DMS53 treated with DMSO at 0.1 percent for 48 hours (cell line): ENCODE measurements around the gene S100A3.
A peak's percentile ranks its signal among the peaks of the same experiment; 100 is the strongest.
"Not testable (repeated sequence)": the region's sequence is repeated elsewhere in the genome, so short reads cannot be mapped to it uniquely, and the experiment has no call there.

Source experiments
- DNase-seq: peaks from one replicate; lab custom pipeline; 2025; ENCODE audit not compliant: unreplicated experiment; lab: John Stamatoyannopoulos, UW

Gene S100A3

DNA sequence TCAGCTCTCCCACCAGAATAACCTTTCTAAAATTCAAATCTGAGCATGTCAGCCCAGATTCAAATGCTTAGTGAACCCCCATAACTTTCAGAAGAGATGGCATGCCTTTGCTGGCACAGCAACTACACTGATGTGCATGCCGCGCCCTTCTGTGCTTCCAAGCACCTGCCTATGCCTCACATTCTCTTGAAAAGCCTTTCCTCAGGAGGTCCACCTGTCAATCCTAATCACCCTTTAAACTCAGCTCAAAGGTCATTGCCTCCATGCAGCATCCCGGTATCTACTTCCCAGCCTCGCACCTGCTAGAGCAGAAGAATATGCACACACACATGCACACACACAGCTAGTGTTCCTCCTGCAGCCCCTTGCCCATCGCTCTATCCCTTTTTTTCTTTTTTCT, 21.8 kb upstream of the S100A3 start:
- peak; percentile 38 for DNase-seq

DNA sequence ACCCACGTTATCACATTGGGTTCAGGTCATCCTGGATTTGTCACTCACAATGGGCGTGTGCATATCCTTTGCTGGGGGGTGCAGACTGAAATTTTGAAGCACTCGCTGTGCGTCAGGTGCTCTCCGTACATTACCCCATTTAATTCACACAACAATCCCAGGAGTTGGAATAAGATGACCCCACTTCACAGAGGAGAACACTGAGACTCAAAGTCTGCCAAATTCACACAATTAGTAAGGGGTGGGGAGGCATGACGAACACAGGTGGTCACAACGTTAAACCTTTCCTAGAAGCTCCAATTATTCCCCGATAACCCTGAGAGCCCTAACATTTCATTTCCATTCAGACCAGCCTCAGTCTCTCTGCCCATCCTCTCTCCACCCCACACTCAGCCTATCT, 20.4 kb upstream of the S100A3 start:
- no peak for DNase-seq

DNA sequence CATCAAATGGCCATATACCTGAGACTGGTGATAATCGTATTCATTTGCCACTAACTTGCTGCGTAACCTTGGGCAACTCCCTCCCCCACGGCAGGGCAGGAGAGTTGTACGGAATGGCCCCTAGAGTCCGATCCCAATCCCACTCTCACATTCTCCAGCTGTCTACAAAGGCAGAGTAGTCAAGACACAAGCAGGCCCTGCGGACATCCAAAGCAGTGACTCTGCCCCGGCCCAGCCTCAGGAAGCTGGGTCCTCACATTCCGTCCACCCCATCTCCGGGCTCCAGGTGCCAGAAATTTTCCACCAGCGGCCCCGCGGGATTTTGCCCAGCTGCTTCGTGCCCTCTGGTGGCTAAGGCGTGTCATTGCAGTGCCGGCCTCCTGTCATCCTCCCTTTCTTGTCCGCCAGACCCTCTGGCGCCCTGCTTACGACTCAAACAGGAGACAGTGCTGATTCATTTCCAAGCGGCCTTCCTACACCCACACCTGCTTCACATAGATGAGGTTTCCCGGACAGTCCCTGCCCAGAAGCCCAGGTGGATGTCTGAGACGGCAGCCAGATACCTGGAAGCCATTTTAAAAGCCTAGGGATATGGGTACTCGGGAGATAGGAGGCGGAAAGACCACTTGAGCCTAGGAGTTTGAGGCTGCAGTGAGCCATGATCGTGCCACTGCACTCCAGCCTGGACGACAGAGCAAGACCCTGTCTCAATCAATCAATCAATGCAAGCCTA, 19.5 kb upstream of the S100A3 start:
- DNase-seq = peak; percentile 94

DNA sequence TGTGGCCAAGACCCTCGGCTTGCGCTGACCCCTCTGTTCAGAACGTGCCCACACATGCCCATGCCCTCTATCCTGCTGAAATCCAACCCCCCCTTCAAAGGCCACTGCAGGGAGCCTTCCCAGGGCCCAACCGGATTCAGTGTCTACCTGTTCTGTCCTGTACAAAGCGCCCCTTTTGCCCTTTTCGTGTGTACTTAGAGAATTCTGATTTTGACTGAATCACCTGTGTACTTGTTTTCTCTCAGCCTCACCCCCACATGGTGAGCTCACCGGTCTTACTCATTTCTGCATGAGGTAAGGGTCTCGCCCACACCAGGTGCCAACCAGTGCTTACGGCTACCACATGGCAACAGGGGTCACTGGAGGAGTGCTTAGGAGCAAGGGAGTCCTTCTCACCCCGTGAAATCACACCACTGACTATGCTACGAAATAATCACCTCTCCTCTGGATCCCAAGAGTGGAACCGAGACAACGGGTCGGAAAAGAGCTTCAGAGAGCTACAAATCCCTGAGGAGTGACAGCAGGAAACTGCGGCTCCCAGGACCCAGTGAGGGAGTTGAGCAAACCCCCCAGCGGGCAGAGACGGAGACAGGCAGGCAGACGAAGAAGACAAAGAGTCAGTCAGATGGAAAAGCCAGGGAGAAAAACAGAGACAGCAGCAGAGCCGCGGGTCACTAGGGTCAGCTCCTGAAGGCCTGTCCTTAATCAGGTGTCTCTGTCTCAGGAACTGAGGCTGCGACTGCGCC, 18.7 kb upstream of the S100A3 start:
- peak; percentile 23 for DNase-seq

DNA sequence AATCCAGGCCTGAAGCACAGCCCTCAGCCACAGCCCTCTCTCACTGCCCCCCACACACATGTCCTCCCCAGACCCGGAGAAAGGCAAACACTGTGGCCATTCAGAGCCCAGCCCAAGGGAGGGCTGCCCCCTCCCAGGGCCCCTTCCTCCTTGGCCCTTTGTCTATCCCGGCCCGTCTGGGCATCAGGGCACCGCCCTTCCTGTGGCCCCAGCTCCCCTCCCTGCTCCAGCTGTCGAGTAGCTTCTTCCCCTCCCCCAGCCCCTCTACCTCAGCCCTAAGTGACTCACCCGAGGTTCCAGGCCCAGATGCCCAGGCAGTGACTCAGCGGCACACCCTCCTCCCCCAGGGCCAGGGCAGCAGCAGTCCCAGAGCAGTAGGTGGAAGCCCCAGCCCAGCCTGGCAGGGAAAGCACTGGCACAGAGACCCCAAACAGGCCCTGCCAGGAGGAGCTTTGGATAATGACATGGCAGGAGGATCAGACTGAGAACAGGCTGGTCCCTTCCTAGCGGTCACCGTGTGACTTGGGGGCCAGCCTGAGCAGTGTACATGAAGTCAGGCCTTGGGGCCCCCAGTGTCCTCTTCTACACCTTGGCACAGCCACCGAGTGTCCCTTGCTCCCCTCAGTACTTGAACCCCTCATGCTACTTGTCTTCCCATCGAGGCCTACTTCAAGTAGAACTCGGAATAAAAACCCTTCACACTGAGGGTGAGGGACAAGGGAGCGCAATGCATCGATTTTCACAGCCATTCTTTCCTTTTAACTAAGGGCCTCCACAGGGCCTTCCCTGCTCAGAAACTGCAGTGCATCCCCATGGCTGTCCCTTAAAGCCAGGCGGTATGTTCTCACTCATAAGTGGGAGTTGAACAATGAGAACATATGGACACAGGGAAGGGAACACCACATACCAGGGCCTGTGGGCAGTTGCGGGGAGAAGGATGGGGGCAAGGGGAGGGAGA, 17.6 kb upstream of the S100A3 start:
- DNase-seq = peak; percentile 95

DNA sequence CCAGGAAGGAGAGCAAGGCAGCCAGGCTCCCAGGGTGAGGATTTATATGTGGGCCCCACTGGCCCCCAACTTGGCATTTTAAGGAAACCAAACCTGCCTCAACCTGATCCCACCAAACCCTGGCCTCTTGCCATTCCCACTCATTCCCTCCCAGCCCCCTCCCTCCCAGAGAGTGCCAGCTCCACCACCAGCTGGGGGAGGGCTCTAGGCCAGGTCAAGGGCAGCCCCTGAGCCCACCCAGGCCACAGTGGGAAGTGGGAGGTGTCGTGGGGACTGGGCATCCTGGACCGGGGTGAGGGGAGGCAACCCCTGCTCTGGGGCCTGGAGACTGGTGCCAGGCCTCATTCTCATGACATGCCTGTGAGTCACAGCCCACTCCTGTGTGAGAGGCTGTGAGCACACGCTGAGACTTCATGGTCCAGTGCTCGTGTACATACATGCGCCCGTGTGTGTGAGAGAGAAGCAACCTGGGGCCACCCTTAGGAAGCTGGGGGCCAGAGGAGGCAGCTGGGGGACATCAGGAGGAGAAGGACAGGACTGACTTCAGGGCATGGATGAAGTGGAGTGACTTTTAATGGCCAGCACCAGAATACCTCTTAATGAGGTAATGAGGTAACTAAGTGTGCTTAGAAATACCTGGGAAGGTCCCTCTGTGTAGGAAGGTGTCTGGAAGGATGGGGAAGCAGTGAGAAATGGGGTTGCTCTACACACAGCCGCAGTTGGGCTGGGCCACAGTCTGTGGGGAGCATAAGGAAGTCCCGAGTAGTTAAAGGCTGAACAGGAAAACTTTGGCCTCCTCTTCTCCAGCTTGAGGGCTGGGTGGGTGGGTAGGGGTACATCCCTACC, 16.7 kb upstream of the S100A3 start, which contains the start of gene S100A2:
Gene S100A2 (minus strand): TSS at position 316 of the 846 bp plus-strand sequence. CDS start 1,967 bp downstream, outside the sequence.
- DNase-seq = peak; percentile 91

DNA sequence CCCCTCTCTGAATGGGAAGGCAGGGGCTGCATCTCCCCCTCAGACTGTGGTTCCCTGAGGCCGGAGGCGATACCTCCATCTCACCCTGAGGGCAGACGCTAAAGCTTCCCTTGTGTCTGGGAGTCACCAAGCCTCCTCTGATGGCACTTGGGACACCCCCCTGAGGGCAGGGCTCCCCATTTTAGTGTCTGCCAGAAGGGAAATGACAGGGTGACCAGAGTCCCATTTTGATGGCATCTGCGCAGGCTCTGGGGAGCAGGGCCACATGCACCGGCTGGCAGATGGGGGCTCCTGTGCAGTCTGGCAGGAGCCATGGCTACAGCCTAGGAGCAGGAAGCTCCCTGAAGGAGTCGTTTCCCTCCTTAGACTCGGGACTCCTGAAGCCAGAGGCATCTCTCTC, 14.9 kb upstream of the S100A3 start:
- DNase-seq = no peak

DNA sequence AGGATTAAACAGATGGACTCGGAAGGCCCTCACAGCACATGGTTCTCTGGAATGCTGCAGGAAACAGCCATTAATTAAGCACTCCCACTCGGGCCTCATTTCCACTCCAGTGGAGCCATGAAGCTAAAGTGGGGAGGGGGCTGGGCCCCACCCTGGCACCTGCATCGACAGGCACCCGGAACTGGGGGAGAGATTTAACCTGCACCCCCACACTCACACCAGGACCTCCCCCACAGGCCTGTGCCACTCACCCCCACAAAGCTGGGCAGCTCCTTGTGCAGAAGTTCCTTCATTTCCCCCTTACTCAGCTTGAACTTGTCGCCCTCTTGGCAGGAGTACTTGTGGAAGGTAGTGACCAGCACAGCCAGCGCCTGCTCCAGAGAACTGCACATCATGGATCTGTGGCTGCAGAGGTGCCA, 14.4 kb upstream of the S100A3 start:
- no peak for DNase-seq

DNA sequence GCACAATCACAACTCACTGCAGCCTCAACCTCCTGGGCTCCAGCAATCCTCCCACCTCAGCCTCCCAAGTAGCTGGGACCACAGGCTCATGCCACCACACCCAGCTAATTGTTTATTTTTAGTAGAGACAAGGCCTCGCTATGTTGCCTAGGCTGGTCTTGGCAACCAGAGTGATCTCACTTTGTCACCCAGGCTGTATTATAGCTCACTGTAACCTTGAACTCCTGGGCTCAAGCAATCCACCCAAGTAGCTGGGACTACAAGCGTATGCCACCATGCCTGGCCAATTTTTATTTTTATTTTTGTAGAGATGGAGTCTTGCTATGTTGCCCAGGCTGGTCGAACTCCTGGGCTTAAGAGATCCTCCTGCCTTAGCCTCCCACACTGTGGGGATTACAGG, 13.0 kb upstream of the S100A3 start:
- not testable (repeated sequence) for DNase-seq

DNA sequence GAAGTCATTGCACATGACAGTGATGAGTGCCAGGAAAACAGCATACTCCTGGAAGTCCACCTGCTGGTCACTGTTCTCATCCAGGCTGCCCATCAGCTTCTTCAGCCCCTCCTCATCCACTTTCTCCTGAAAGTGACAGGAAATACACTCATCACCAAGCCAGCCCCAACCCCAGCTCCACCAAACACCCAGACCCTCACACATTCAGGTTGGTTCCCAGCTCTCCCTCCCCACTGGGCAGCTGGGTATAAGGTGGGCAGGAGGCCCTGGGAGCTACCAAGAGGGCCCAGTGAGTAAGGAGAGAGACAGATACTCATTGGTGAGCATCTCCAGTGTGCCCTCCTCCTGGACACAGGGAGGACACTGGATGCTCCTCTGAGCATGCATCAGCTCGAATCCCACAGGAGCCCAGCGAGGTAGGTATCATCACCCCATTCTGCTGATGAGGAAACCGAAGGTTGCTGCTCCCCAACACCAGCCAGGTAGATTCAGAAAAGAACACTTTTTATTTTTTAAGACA, 12.5 kb upstream of the S100A3 start:
- no peak for DNase-seq

DNA sequence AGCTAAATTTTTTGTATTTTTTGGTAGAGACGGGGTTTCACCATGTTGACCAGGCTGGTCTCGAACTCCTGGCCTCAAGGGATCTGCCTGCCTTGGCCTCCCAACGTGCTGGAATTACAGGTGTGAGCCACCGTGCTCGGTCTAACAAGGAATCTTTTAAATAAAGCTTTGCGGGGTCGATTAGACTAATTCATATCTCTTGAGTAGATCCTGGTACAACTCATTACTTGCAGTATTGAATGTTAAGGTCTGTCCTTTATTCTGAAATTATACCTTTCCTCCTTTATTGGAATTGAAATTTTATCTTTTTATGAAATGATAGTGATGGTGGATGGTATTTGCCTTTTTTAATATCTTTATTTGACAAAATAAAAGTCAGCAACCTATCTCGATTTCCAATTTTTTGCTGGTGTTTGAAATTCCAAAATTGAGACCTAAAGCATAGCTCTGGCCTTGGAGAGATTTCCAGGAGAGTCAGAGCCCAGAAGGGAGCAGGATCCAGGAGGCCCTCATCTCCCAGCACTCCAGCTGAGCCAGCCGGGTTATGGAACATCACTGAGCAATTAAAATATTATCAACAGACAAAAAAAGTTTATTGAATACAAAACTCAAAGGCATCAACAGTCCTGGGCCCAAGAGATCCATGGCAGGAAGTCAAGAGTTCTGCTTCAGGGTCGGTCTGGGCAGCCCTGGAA, 11.9 kb upstream of the S100A3 start:
- no peak for DNase-seq

DNA sequence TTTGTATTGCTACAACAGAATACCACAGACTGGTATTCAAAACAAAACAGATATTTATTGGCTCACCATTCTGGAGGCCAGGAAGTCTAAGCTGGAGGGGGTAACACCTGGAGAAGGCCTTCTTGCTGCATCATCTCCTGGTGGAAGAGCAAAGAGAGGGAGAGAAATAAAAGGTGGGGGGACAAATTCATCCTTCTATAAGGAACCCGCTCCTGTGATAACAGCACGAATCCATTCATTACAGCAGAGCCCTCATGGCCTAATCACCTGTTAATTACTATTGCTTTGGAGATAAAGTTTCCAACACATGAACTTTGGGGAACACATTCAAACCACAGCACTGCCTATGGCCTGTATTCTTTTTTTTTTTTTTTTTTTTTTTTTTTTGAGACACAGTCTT, 11.2 kb upstream of the S100A3 start:
- no peak for DNase-seq

DNA sequence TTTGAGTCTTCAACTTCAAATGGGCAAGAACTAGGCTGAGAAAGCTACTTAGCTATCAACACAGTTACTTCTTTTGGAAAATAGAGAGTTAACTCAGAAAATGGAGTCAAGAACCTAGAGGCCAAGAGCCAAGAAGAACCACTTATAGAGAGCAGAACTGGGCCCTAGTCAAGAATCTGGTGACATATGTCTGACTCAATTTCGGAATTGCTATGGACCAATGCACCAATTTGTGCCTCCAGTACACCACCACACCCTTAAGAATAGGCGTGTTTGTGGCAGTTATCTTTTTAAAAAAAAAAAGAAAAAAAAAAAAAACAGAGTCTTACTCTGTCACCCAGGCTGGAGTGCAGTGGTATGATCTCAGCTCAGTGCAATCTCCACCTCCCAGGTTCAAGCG, 8.8 kb upstream of the S100A3 start:
- DNase-seq = no peak

DNA sequence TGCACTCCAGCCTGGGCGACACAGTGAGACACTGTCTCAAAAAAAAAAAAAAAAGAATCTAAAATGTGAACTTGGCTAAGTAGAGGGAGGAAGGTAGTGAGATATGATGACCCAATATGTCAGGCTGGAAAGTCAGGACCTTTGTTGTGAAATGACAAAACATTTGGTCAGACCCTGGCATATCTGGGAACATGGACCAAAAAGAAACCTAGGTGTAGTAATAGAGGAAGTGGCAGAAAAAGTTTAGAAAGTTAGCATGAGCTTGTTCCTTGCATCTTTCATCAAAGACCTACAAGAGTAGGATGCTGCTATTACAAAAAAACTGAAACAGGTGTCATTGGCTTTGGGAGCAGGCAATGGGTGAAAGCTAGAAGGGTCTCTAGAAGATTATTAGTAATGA, 7.3 kb upstream of the S100A3 start:
- no peak for DNase-seq

DNA sequence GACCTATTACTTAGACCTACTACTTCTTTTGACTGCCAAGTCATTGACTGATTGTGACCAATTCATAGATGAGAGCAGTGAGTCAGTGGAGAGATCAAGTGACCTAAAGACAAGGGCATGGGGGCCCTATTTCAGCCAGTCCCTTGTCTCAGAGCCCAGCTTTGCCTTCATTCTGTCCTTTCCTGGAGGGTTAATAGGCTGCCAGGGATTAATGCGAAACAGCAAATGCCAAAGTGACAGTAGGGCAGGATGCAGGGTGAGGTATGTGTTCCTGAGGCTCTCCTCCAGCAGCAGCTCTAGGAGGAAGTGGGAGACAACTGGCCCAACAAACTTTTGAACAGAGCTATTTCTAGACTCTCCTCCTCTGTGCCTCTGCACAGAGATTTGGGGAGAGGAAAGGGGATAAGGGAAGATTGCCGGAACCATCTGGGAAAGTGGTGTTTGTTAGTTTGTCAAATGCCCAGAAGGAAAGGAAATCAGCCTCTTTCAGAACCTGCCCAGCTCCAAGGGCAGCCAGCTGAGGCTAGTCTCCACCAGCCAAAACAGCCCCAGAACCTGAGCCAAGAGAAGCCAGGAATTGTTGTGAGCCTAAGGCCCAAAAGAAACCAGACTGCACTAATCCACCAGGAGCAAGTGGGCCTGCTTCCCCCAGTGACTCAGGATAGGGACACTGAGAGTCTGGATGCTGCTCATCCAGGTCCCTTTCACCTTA, 4.9 kb upstream of the S100A3 start:
- no peak for DNase-seq

DNA sequence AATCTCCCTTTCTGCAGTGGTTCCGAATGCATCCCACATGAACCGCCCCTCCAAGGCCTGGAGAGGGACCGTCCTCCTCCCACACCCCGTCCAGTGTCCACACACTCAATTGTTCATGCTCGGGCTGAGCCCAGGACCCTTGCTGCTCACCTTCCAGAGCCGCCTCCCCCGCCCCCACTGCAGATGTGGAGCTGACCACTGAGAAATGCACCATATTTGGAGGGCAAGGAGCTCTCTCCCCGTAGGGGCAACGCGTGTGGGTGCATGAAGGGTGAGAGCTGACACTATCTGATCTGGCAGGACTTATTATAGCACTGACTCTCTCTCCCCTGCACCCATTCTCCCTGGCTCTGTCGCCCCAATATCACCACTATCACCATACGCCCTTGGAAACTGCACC, 4.0 kb upstream of the S100A3 start:
- no peak for DNase-seq

DNA sequence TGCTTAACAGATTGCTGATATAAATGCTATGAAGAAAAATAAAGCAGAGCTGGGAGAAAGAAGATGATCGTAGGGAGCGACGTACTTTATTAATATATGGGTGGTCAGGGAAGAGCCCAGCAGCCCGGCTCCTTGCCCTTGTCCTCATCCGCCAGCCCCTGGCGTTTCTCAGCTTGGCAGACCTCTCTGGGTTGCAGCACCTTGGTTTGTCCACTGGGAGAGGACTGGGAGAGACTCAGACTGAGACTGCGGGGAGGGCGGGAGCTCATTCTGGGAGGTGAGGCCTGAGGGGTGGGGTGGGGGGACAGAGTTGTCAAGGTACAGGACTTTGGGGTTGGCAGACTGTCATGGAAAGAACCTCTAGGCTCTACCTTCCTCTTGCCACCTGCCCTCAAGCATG, 3.3 kb upstream of the S100A3 start:
- no peak for DNase-seq

DNA sequence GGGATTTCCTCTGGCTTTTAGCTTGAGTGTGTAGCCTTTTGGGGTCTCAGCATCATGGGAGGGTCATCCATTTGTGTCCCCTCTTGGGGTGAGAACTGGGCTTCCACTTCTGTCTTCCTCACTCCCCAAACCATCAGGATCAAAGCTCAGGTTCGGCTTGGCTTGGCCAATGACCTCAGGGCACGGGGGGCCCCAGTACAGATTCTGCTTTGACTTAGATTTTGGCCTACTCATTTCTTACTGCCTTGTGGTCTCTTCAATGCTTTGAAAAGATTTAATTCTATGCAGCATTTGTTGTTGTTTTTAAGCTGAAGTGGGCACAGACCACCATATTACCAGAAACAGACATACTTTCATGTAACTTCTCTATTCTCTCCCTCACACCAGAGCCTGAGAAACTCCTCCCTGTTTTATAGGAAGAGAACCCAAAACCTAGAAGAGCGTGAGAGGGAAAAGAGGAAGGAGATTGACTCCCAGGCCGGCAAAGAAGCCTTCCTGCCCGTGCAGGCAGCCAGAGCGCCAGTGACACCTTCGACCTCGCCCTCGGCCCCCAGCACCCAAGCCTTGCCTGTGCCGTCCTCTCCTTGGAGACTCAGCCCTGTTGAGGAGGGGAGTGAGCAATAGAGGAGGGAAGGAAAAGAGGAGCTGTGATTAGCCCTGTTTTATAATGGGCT, 1.9 kb upstream of the S100A3 start:
- no peak for DNase-seq

DNA sequence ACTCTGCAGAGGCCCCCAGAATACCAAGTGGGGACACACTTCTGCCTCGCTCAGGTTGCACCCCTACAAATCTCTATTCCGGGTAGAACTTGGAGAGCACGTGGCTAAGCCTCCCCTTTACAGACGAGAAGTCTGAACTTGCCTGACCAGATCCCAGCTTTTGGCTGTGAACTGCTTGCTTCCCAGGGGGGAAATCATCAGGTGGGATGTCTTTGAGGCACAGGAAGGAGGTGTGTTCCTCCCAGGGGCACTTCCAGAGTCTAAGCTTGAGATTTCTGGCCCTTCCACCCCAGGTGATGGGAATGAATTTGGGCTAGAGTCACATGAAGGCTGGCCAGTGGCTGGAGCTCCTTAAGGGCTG, 1.3 kb upstream of the S100A3 start:
- no peak for DNase-seq
